Activated CD8-positive, alpha-beta memory T cell treated with anti-CD3 and anti-CD28 coated beads, Interleukin-2, amount 50 U/mL, for 24 hours (primary cell): ENCODE data around the gene ACSM5.
"Not testable (repeated sequence)": the region's sequence is repeated elsewhere in the genome, so short reads cannot be mapped to it uniquely, and the experiment has no call there.

ENCODE experiments used
- DNase-seq: peaks from one replicate; pipeline ENCODE4 v3.0.0-alpha.2; 2020; ENCODE audit errors: extremely low read depth

Gene ACSM5

GRCh38 chr16:20451364-20451763, 42.0 kb downstream of the ACSM5 start, which contains the start of gene ACSM2A:
TSS of gene ACSM2A (plus strand) at chr16:20451521. CDS start at chr16:20460115, 8,594 bp downstream.
- DNase-seq, result not testable (repeated sequence)

- DNase-seq, result not testable (repeated sequence)
Measured at GRCh38 chr16:20453633-20454032, 44.3 kb downstream of the ACSM5 start.

- not testable (repeated sequence) for DNase-seq
Measured at GRCh38 chr16:20459227-20459626, 49.9 kb downstream of the ACSM5 start.

- DNase-seq, result not testable (repeated sequence)
Measured at GRCh38 chr16:20460313-20460712, 51.0 kb downstream of the ACSM5 start.

GRCh38 chr16:20468954-20469353, 59.6 kb downstream of the ACSM5 start:
- not testable (repeated sequence) for DNase-seq

- not testable (repeated sequence) for DNase-seq
Measured at GRCh38 chr16:20469930-20470329, 60.6 kb downstream of the ACSM5 start.

- DNase-seq, result not testable (repeated sequence)
Measured at GRCh38 chr16:20470732-20471131, 61.4 kb downstream of the ACSM5 start.

GRCh38 chr16:20477188-20477744, 67.9 kb downstream of the ACSM5 start:
- not testable (repeated sequence) for DNase-seq

GRCh38 chr16:20483989-20484388, 74.7 kb downstream of the ACSM5 start:
- DNase-seq, result not testable (repeated sequence)

GRCh38 chr16:20484726-20485125, 75.4 kb downstream of the ACSM5 start:
- no peak for DNase-seq

- DNase-seq, result no peak
Measured at GRCh38 chr16:20485408-20485807, 76.1 kb downstream of the ACSM5 start.
